ENCODE data around the gene ADARB2.

Gene ADARB2

DNA sequence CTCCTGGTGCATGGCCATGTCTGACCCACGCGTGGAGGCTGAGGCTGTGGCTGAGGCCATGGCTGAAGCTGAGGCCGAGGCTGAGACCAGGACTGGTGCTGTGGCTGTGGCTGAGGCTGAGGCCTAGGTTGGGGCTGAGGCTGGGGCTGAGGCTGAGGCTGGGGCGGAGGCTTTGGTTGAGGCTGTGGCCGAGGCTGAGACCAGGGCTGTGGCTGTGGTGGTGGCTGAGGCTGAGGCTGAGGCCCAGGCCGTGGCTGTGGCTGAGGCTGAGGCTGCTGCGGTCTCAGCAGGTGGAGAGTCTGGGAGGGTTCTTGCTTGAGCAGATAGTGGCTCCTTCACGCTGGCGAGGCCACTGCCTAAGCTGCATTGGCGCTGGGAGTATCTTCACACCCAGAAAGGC is 604.7 kb downstream of the ADARB2 start:
- no peak for DNase-seq

GRCh38 chr10:1130995-1131790 is 606.1 kb downstream of the ADARB2 start:
- DNase-seq, result no peak

DNA sequence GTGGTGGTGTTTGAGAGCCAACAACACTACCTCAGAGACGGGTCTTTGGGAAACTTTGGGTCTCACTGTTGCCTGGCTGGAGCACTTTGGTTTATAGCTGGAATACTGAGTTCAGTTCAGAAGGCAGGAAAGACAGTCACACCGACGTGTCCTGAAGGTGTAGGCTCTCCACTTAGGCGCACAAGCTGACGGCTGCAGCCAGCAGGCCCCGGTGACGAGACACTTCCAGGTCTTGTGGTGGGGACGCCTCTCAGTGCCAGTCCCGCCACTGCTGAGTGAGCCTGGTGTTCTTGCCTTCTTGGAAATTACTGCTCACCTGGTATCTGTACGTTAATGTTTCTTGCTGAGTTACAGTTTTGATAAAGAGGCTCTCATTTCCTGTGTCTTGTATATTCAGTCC is 607.1 kb downstream of the ADARB2 start:
- DNase-seq, result no peak

GRCh38 chr10:1128649-1129048 is 608.7 kb downstream of the ADARB2 start:
- no peak for DNase-seq

DNA sequence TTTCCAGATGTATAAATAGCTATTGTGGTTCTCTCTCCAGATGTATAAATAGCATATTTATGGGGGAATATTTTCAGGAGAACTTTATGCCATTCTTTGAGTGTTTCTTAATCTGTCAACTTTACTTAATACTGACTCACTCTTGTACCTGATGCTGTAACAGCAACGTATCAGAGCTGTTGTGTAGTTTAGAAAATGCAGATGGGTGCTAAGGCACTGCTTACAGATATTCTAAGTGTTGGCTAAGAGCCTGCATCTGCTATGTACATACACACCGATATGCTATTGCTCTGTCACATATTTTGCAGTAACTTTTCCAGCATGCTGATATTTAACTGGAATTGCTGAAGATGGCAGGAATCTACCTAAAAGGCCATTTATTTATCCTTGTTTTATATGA is 609.2 kb downstream of the ADARB2 start:
- no peak for DNase-seq

GRCh38 chr10:1127629-1128028 is 609.7 kb downstream of the ADARB2 start:
- DNase-seq, result no peak

Measured in right hindlimb (tissue), 1 donor.